ENCODE results near the gene FBXL14.

Gene FBXL14

GRCh38 chr12:1591034-1591433, 3.3 kb downstream of the FBXL14 start:
- ChIA-PET POLR2A (no interaction called here), CTCF (interaction anchor here (0.5 to 1.0 kb wide), 3 partner anchors 11 to 569 kb away, joined by 3 to 5 read pairs (median 4); no protein-coding TSS in a partner anchor)
- peak; percentile 23 for DNase-seq (ENCODE audit: extremely low spot score)
- TF ChIP-seq FOXM1 (IDR thresholded peaks at IDR 0.05; ENCODE audit: borderline replicate concordance) = no peak

- TF ChIP-seq PKNOX1 (IDR thresholded peaks at IDR 0.05) (no peak), HDGF (IDR thresholded peaks at IDR 0.05; ENCODE audit: borderline replicate concordance) (no peak), L3MBTL2 (conservative IDR thresholded peaks at IDR 0.05) (no peak), FOXA1 (IDR thresholded peaks at IDR 0.05) (no peak), ZNF384 (IDR thresholded peaks at IDR 0.05) (no peak), NFRKB (IDR thresholded peaks at IDR 0.05) (no peak), BHLHE40 (IDR thresholded peaks at IDR 0.05; ENCODE audit: borderline replicate concordance) (no peak), SUZ12 (IDR thresholded peaks at IDR 0.05) (no peak), SP1 (IDR thresholded peaks at IDR 0.05) (no peak), CTBP1 (IDR thresholded peaks at IDR 0.05; ENCODE audit: borderline replicate concordance) (no peak), ELF4 (IDR thresholded peaks at IDR 0.05) (no peak)
- ChIA-PET CTCF (interaction anchor here (0.5 to 1.0 kb wide), 3 partner anchors 10 to 569 kb away, joined by 3 to 5 read pairs (median 4); no protein-coding TSS in a partner anchor), POLR2A (interaction anchor here (0.5 to 0.9 kb wide), 3 partner anchors 13 to 521 kb away, joined by 3 to 4 read pairs (median 3); no protein-coding TSS in a partner anchor)
- DNase-seq (ENCODE audit: extremely low spot score) = peak; percentile 47
Measured at GRCh38 chr12:1590221-1590979, 4.0 kb downstream of the FBXL14 start.

DNA sequence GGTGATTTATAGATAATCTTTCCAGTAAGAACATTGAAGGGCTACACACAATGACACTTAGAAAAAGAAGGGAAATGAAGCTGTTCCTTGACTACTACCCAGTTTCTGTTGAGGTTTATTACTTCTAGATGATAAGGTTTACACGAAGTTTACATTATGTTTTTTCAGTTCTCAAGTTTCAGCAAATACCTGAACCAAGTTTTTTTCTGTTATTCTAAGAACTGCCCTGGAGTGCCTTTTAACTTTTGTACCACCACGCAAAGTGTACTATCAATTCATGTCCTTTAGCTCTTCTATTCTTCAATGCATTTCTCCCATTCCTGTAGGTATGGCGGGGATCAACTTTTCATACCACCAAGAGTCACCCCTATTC, 5.8 kb downstream of the FBXL14 start:
- TF ChIP-seq BHLHE40 (IDR thresholded peaks at IDR 0.05; ENCODE audit: borderline replicate concordance) (no peak), SP1 (IDR thresholded peaks at IDR 0.05) (no peak), FOXA1 (IDR thresholded peaks at IDR 0.05) (no peak), TARDBP (IDR thresholded peaks at IDR 0.05) (no peak), LEF1 (IDR thresholded peaks at IDR 0.05; ENCODE audit: borderline replicate concordance) (no peak), HDGF (IDR thresholded peaks at IDR 0.05; ENCODE audit: borderline replicate concordance) (no peak), PKNOX1 (IDR thresholded peaks at IDR 0.05) (no peak), L3MBTL2 (conservative IDR thresholded peaks at IDR 0.05) (no peak), FOXK2 (IDR thresholded peaks at IDR 0.05) (no peak), ZNF384 (IDR thresholded peaks at IDR 0.05) (no peak), SUZ12 (IDR thresholded peaks at IDR 0.05) (no peak), CTBP1 (IDR thresholded peaks at IDR 0.05; ENCODE audit: borderline replicate concordance) (no peak), ELF4 (IDR thresholded peaks at IDR 0.05) (no peak), ARNT (IDR thresholded peaks at IDR 0.05) (no peak), FOXM1 (IDR thresholded peaks at IDR 0.05; ENCODE audit: borderline replicate concordance) (no peak), NFRKB (IDR thresholded peaks at IDR 0.05) (no peak)
- no peak for DNase-seq (ENCODE audit: extremely low spot score)
- ChIA-PET CTCF (interaction anchor here (0.5 to 2.3 kb wide), 5 partner anchors 54 to 493 kb away, joined by 3 to 15 read pairs (median 4); no protein-coding TSS in a partner anchor), POLR2A (interaction anchor here (0.9 to 1.5 kb wide), 3 partner anchors 17 to 639 kb away, joined by 3 to 7 read pairs (median 3); partner anchors contain the start of gene RAD52)

GRCh38 chr12:1587927-1588574, 6.3 kb downstream of the FBXL14 start:
- no peak for TF ChIP-seq PKNOX1 (IDR thresholded peaks at IDR 0.05)
- no peak for TF ChIP-seq FOXK2 (IDR thresholded peaks at IDR 0.05)
- no peak for TF ChIP-seq FOXA1 (IDR thresholded peaks at IDR 0.05)
- TF ChIP-seq HDGF (IDR thresholded peaks at IDR 0.05; ENCODE audit: borderline replicate concordance) = no peak
- no peak for TF ChIP-seq NFRKB (IDR thresholded peaks at IDR 0.05)
- TF ChIP-seq SP1 (IDR thresholded peaks at IDR 0.05) = no peak
- TF ChIP-seq ELF4 (IDR thresholded peaks at IDR 0.05) = no peak
- no peak for TF ChIP-seq CTBP1 (IDR thresholded peaks at IDR 0.05; ENCODE audit: borderline replicate concordance)
- no peak for TF ChIP-seq FOXM1 (IDR thresholded peaks at IDR 0.05; ENCODE audit: borderline replicate concordance)
- no peak for TF ChIP-seq BHLHE40 (IDR thresholded peaks at IDR 0.05; ENCODE audit: borderline replicate concordance)
- no peak for DNase-seq (ENCODE audit: extremely low spot score)
- ChIA-PET CTCF (interaction anchor here (0.5 to 2.3 kb wide), 3 partner anchors 54 to 470 kb away, joined by 3 to 15 read pairs (median 4); no protein-coding TSS in a partner anchor), POLR2A (interaction anchor here (0.9 to 1.5 kb wide), 3 partner anchors 18 to 638 kb away, joined by 3 to 7 read pairs (median 3); partner anchors contain the start of gene RAD52)

- ChIA-PET CTCF (interaction anchor here (0.7 to 4.5 kb wide), 5 partner anchors 9 to 466 kb away, joined by 3 to 45 read pairs (median 3); no protein-coding TSS in a partner anchor), POLR2A (interaction anchor here (2.1 kb wide), 1 partner anchor 466 kb away, joined by 7 read pairs; no protein-coding TSS in a partner anchor)
- TF ChIP-seq HDGF (IDR thresholded peaks at IDR 0.05; ENCODE audit: borderline replicate concordance) (no peak), CTBP1 (IDR thresholded peaks at IDR 0.05; ENCODE audit: borderline replicate concordance) (no peak), FOXK2 (IDR thresholded peaks at IDR 0.05) (no peak), ZNF384 (IDR thresholded peaks at IDR 0.05) (no peak), LEF1 (IDR thresholded peaks at IDR 0.05; ENCODE audit: borderline replicate concordance) (no peak), FOXA1 (IDR thresholded peaks at IDR 0.05) (no peak), NFRKB (IDR thresholded peaks at IDR 0.05) (no peak), ARNT (IDR thresholded peaks at IDR 0.05) (no peak), TARDBP (IDR thresholded peaks at IDR 0.05) (no peak), BHLHE40 (IDR thresholded peaks at IDR 0.05; ENCODE audit: borderline replicate concordance) (no peak), PKNOX1 (IDR thresholded peaks at IDR 0.05) (no peak), SP1 (IDR thresholded peaks at IDR 0.05) (no peak), FOXM1 (IDR thresholded peaks at IDR 0.05; ENCODE audit: borderline replicate concordance) (no peak)
- DNase-seq (ENCODE audit: extremely low spot score) = no peak
Measured at GRCh38 chr12:1584326-1584725, 10.1 kb downstream of the FBXL14 start.

Measured in HEK293T (cell line).